ENCODE measurements around the gene NMRAL1.

NMRAL1 gene

DNA sequence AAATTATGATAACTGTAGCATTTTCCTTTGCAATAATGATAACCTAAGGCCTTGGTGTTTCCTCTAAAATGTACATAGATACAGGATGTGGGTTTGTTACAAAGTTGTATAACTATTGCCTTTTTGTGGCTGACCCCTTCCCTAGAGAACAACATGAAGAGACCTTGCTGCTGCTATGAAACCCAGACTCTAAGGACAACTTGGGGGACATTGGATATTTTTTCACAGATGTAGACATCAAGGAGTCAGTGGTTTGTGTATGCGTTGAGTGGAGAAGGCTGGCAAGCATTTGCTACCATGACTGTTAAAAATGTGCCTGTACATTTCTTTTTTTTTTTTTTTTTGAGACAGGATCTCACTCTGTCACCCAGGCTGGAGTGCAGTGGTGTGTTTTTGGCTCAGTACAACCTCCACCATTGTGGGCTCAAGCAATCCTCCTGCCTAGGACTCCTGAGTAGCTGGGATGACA lies 14.1 kb upstream of the NMRAL1 start:
- Mint-ChIP-seq H3K27ac (no peak overlapping the region), H3K4me1 (peaks cover 22% of the 10 kb centered on the region), H3K9me3 (no peaks in the 10 kb centered on the region), H3K4me3 (no peak overlapping the region), H3K36me3 (peaks cover 24% of the 10 kb centered on the region), H3K27me3 (no peaks in the 10 kb centered on the region)
- ATAC-seq, result no peak

DNA sequence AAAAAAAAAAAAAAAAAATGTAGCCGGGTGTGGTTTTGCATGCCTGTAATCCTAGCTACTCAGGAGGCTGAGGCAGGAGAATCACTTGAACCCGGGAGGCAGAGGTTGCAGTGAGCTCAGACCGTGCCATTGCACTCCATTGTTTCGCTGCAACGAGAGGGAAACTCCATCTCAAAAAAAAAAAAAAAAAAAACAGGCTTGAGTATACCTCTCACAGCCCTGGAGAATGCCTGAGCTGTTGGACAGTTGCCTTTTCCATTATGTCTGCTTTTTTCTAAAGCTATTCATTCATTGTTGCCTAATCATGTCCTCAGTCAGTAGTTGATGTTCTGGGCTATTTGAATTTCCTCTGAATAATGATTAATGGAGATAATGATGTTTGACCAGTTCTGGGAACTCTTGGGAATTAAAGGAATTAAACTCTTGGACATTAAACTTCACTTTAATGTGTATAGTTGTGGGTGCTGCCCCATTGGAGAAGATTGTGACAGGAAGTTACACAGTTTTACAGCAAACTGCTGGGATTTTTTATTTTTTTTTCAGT lies 13.6 kb upstream of the NMRAL1 start:
- H3K4me3 Mint-ChIP-seq, result no peak overlapping the region
- H3K27ac Mint-ChIP-seq, result no peak overlapping the region
- H3K27me3 Mint-ChIP-seq, result no peaks in the 10 kb centered on the region
- peaks cover 17% of the 10 kb centered on the region for H3K4me1 Mint-ChIP-seq
- H3K36me3 Mint-ChIP-seq, result peaks cover 20% of the 10 kb centered on the region
- H3K9me3 Mint-ChIP-seq, result no peaks in the 10 kb centered on the region
- no peak for ATAC-seq

DNA sequence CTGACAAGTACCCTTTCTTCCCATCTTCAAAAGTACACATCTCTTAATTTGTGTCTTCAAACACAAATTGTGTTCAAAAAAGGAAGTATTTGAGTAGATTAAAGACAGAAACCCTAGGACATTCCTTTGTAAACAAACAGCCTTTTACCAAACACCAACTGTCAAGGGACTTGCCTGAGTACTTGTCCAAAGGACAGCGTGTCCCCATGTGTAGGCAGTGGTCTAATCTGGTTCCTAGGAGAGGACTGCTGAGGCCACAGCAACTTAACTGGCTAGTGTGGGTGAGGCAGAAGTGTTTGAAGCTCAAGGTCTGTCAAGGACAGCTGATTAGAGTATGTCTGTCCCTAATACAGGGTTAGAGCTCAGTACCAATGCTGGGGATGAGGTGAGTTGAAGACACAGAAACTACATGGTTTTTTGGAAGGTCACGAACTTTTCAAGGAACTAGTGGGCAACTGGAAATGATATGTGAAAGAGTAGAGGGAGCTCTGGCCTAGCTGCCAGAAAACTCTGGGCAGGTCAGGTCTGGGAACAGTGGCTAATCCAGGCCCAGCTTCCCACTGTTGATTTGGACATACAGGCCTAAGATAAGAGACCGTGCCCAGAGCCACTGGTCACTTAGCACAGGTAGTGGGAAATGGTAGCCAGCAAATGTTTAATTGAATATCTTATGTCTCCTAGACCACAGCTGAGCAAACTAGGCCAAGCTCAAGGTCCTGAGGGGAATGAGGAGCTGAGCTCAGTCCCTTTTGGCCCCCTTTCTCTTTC lies 11.9 kb upstream of the NMRAL1 start:
- Mint-ChIP-seq H3K27ac (no peak overlapping the region), H3K4me1 (peaks cover 31% of the 10 kb centered on the region), H3K4me3 (no peak overlapping the region), H3K9me3 (no peaks in the 10 kb centered on the region), H3K27me3 (no peaks in the 10 kb centered on the region), H3K36me3 (peaks cover 26% of the 10 kb centered on the region)
- ATAC-seq, result no peak

DNA sequence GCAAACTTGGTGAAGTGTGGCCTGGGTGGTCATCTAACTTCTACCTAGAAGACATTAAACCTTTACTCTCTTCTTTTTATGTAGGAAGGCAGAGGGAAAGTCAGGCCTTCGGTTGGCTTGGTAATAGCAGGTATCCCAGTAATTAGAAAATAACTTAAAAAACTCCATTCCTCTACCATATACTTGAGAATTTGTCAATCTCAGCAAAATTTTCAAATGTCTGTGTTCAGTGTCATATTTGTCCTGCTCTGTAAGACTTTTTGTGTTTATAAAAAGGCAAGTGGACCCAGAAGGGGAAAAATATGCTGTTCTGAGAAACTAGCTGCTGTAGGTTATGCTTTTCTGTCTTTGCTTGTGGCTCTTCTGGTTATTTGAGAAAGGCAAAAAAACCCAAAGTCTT lies 7.5 kb upstream of the NMRAL1 start:
- Mint-ChIP-seq H3K4me3 (no peak overlapping the region), H3K4me1 (peaks cover 37% of the 10 kb centered on the region), H3K27me3 (no peaks in the 10 kb centered on the region)

DNA sequence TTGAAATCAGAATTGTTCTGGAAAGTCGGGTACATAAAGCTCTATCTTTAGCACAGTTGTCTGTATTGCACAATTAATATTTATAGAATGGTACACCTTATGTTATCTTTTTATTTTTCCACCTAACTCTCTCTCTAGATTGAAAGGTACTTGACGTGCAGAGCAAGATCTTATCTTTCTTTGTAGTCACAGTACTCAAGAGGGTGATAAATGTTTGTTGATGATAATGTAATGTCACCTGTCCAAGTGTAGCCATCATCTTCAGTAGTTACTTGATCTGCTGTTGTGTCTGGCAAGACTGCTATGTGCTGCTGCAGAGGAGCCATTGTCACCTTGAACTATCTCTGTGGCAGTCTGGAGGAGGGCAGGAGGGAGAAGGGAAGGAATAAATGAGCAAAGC lies 7.1 kb upstream of the NMRAL1 start:
- Mint-ChIP-seq H3K27ac (peak overlapping the region; percentile 28), H3K4me3 (no peak overlapping the region), H3K4me1 (peaks cover 37% of the 10 kb centered on the region)

More for the DNA sequence above, 7.5 kb upstream of the NMRAL1 start:
- no peak for ATAC-seq
- Mint-ChIP-seq H3K27ac (peak overlapping the region; percentile 28), H3K9me3 (no peaks in the 10 kb centered on the region), H3K36me3 (peaks cover 13% of the 10 kb centered on the region)

DNA sequence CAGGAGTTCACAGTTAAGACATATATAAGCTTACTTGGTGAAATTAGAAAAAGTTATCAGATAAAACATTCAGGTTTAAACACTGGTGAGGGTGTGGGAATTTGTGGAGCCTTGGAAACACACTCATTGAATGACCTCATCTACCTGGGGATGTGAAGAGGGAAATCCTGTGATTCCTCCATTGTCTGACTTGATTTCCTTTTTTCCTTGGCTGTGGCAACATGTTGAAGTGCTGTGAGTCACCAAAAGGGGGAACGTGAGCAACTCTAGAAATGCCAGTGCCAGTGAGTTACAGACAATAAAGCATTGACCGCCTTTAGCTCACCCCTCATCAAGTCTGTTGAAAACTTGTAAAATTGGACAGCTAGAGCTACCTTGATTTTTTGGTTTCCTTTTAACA lies 3.5 kb upstream of the NMRAL1 start:
- H3K36me3 Mint-ChIP-seq, result peaks cover 6% of the 10 kb centered on the region
- H3K4me1 Mint-ChIP-seq, result peaks cover 45% of the 10 kb centered on the region
- peak overlapping the region; percentile 75 for H3K27ac Mint-ChIP-seq
- no peaks in the 10 kb centered on the region for H3K9me3 Mint-ChIP-seq
- H3K27me3 Mint-ChIP-seq, result no peaks in the 10 kb centered on the region
- H3K4me3 Mint-ChIP-seq, result no peak overlapping the region
- ATAC-seq, result no peak

More for the DNA sequence above, 7.1 kb upstream of the NMRAL1 start:
- Mint-ChIP-seq H3K9me3 (no peaks in the 10 kb centered on the region), H3K36me3 (peaks cover 13% of the 10 kb centered on the region), H3K27me3 (no peaks in the 10 kb centered on the region)
- no peak for ATAC-seq

DNA sequence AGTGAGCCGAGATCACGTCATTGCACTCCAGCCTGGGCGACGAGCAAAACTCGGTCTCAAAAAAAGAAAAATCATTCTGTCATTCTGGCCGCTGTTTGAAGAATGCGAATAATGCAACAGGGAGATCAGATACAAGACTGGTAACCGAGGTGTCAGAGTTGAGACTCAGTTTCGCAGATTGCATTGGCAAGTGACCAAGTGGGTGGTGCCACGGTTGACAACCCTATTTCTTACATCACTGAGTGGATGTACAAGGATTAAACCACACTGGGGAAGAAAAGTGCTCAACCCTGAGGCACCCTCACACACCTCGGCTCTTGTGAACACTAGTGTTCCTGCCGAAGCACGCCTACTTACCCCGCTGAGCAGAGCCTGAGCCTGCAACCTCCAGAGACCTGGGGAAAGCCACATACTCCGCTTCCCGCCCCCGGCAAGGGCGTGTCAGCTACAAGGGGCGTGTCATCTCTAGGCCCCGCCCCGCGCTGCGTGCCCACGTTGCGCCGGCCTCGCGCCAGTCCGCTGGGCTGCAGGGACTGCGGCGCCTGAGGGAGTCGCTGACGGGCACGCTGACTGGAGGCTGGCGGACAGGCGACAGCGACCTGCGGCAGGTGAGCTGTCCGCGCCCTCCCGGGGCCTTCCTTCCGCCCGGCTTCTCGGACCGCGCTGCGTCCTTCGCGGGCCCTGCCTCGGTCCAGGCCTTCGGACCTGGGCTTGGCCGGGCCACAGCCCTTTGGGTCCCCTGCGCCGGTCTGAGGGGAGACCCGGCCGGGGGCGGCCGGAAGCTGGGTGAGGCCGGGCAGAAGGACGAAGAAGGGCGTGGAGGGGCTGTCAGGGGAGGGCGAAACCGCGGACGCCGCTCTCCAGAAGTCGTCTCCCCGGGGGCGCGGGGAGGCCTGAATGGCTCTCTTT lies 1.7 kb upstream of the NMRAL1 start, which contains the start of gene HMOX2:
Gene HMOX2 (plus strand): TSS at position 519 of the 909 bp plus-strand sequence. CDS start 29,127 bp downstream, outside the sequence.
- peaks cover 36% of the 10 kb centered on the region for H3K4me1 Mint-ChIP-seq
- H3K9me3 Mint-ChIP-seq, result no peaks in the 10 kb centered on the region
- H3K36me3 Mint-ChIP-seq, result no peaks in the 10 kb centered on the region
- H3K27ac Mint-ChIP-seq, result peak within 1 kb of the TSS; percentile 75
- peak within 1 kb of the TSS; percentile 85 for H3K4me3 Mint-ChIP-seq
- no peaks in the 10 kb centered on the region for H3K27me3 Mint-ChIP-seq
- peak; percentile 98 for ATAC-seq

DNA sequence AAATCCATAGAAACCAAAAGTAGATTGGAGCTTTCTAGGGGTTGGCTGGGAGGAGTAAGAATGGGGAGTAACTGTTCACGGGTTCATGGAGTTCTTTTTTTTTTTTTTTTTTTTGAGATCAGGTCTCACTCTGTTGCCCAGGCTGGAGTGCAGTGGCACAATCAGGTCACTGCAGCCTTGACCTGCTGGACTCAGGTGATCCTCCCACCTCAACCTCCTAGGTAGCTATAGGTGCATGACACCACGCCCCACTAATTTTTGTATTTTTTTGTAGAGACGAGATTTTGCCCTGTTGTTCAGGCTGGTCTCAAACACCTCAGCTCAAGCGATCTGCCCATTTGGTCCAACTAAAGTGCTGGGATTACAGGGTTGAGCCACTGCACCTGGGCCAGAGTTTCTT lies 1.5 kb downstream of the NMRAL1 start:
- Mint-ChIP-seq H3K27me3 (no peaks in the 10 kb centered on the region), H3K9me3 (no peaks in the 10 kb centered on the region), H3K4me3 (no peak overlapping the region), H3K4me1 (peaks cover 26% of the 10 kb centered on the region), H3K36me3 (peaks cover 5% of the 10 kb centered on the region), H3K27ac (peak overlapping the region; percentile 70)
- no peak for ATAC-seq

DNA sequence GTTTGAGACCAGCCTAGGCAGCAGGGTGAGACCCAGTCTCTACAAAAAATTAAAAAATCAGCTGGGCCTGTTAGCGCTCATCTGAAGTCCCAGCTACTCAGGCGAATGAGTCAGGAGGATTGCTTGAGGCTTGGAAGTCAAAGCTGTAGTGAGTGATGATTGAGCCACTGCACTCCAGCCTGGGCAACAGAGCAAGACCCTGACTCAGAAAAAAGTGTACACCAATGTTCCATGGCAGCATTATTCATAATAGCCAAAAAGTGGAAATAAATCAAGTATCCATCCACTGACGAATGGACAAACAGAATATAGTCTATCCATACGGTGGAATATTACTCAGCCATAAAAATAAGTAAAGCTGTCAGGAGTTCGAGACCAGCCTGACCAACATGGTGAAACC lies 2.6 kb downstream of the NMRAL1 start:
- no peak for ATAC-seq
- no peaks in the 10 kb centered on the region for H3K9me3 Mint-ChIP-seq

DNA sequence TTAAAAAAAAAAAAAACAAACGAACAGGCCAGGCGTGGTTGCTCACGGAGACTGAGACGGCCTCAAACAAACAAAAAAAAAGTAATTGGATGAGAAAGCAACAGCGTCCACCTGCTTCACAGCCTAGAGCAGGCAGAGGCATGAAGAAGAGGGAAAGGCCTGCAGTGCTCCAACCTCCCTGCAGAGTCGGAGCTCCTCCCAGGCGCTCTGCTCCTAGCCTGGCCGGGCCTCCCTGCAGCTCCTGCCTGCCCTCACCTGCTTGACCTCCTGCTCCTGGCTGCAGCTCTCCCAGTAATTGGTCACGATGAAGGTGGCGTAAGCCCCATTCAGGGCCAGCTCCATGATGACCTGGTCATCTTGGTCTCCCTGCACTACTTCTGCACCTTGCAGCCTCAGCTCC lies 5.5 kb downstream of the NMRAL1 start:
- no peak overlapping the region for H3K27ac Mint-ChIP-seq
- H3K4me1 Mint-ChIP-seq, result peaks cover 6% of the 10 kb centered on the region
- no peak for ATAC-seq
- H3K4me3 Mint-ChIP-seq, result no peak overlapping the region
- H3K27me3 Mint-ChIP-seq, result no peaks in the 10 kb centered on the region
- H3K9me3 Mint-ChIP-seq, result no peaks in the 10 kb centered on the region
- H3K36me3 Mint-ChIP-seq, result peaks cover 27% of the 10 kb centered on the region

More for the DNA sequence above, 2.6 kb downstream of the NMRAL1 start:
- Mint-ChIP-seq H3K36me3 (peaks cover 7% of the 10 kb centered on the region), H3K4me1 (peaks cover 19% of the 10 kb centered on the region), H3K27me3 (no peaks in the 10 kb centered on the region), H3K27ac (no peak overlapping the region), H3K4me3 (no peak overlapping the region)

DNA sequence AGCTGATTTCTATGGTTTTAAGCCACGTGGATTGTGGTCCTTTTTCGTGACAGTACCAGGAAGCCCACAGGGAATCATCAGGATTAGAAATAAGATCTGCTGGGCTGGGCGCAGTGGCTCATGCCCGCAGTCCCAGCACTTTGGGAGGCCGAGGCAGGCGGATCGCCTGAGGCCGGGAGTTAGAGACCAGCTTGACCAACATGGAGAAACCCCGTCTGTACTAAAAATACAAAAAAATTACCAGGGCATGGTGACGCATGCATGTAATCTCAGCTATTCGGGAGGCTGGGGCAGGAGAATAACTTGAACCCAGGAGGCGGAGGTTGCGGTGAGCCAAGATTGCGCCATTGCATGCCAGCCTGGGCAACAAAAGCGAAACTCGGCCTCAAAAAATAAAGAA lies 6.5 kb downstream of the NMRAL1 start:
- Mint-ChIP-seq H3K4me1 (peaks cover 4% of the 10 kb centered on the region), H3K9me3 (no peaks in the 10 kb centered on the region), H3K27ac (no peak overlapping the region), H3K27me3 (no peaks in the 10 kb centered on the region), H3K4me3 (no peak overlapping the region), H3K36me3 (peaks cover 35% of the 10 kb centered on the region)
- no peak for ATAC-seq

DNA sequence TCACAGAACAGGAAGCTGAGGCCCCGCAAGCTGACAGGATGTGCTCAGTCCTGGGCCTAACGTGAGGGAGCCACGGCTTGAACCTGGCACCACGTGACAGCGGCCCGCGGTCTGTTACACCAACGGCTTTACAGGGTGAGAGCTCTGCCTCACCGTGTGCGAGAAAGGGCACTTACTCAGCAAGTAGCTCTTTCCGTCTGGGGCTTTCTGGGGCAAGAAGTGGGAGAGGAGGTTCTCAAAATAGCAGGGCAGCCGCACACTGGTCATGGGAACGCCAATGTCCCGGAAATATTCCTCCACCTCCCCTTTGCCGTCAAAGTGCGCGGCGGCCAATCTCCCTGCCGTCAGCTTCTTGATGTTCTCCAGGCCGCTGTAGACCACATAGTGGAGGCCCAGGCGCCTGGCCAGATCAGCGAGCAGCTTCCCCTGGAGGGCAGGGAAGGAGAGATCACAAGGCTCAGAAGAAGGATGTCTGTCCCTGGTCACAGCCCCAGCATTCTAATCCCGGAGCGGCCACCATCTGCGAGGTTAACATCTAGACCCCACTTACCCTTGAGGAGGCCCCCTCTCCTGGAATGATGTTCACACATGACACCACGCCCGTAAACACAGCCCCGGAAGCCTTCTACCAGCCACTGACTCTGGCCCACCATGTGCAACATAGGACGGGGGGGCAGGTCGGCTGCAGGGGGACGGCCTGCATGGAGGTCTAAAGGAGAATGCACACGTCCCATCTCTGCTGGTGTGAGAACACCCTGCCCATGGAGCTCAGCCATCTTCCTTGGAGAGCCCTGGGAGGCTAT lies 8.2 kb downstream of the NMRAL1 start:
- H3K27me3 Mint-ChIP-seq, result no peaks in the 10 kb centered on the region
- ATAC-seq, result no peak
- H3K27ac Mint-ChIP-seq, result peak overlapping the region; percentile 22
- peaks cover 35% of the 10 kb centered on the region for H3K36me3 Mint-ChIP-seq
- no peaks in the 10 kb centered on the region for H3K9me3 Mint-ChIP-seq
- H3K4me3 Mint-ChIP-seq, result no peak overlapping the region
- H3K4me1 Mint-ChIP-seq, result no peaks in the 10 kb centered on the region

DNA sequence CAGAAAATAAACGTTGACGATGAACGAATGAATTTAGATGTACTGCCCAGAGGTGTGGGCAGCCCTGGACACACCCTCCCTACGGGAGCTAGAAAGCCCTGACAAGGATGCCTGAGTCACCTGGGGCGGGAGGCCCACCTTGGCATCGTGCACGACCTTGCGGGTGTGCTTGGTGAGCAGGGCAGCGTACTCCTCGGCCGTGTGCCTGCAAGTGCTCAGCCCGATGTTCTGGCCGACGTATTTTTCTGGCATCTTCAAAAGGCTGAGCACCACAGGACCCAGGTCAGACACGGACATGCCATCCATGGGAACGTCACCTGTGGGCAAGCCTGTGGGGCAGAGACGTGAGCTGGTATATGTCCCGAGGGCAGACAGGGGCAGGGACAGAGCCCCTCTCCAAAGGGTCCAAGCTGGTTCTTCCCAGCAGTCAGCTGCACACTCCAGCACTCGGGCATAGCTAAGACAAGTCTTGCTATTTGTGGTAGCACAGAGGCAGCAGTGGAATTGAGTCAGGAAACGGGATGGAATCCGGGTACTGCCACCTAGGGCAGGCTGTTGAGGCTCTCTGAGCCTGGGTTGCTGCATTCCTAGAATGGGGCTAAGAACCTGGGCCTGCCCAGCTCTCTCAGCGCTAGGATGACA lies 10.8 kb downstream of the NMRAL1 start:
- Mint-ChIP-seq H3K36me3 (peaks cover 46% of the 10 kb centered on the region), H3K9me3 (no peaks in the 10 kb centered on the region), H3K4me1 (peaks cover 7% of the 10 kb centered on the region), H3K4me3 (no peak overlapping the region), H3K27me3 (no peaks in the 10 kb centered on the region), H3K27ac (no peak overlapping the region)
- no peak for ATAC-seq
